Activated naive CD4-positive, alpha-beta T cell treated with Interleukin-2 at 50 U/mL for 16 hours (primary cell): ENCODE measurements around the gene CCNY.
"Not testable (repeated sequence)": the region's sequence is repeated elsewhere in the genome, so short reads cannot be mapped to it uniquely, and the experiment has no call there.

Source experiments
- DNase-seq: peaks from one replicate; pipeline ENCODE4 v3.0.0-alpha.2; 2020

Gene CCNY

GRCh38 chr10:35336084-35336831 is at the start of gene CCNY:
Gene CCNY, plus strand, starts transcription at chr10:35336509. Its CDS starts 545 bp downstream, at chr10:35337054.
- DNase-seq: peak; percentile 79

GRCh38 chr10:35289198-35289597 is 47.1 kb upstream of the CCNY start:
- no peak for DNase-seq

GRCh38 chr10:35294506-35294905 is 41.8 kb upstream of the CCNY start:
- no peak for DNase-seq

DNA sequence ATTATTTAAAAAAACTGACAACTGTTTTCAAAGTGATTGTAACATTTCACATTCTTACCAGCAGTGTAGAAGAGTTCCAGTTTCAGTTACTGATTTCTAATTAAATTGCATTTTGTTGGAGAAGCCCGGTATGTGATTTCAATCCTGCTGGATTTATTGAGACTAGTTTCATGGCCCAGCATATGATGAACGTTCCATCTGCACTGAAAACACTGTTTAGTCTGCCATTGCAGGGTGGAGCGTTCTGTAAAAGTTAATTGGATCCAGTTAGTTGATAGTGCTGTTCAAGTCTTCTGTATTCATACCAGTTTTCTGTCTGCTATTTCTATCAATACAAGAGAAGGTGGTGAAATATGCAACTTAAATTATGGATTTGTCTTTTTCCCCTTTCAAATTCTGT is 37.3 kb upstream of the CCNY start:
- no peak for DNase-seq

DNA sequence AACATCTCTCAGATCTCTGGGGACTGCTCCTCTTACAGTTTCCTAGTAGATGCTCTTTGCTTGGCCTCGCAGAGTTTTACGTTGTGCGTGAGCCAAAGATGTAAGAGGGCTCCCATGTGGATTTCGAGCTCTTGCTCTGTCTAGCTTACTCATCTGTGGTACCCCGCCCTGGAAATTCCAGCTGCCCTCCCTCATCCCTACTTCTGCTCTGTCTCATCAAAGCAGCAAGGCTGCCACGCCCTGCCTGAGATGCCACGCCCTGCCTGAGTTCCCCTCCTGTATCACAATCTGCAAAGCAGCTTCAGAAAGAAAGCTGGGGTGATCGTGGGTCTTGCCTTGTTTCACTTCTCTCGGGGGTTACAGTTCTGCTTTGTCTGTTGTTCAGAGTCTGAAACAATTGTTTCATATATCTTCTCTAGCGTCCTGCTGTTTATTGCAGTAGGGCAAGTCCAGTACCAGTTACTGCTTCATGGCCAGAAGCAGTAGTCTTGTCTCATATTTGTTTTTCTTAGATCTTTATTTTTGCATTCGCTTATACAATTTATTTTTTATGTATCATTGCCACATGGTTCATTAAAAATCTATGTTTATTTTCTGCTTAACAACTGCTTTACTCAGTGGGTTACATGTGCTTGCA is 36.1 kb upstream of the CCNY start:
- no peak for DNase-seq

DNA sequence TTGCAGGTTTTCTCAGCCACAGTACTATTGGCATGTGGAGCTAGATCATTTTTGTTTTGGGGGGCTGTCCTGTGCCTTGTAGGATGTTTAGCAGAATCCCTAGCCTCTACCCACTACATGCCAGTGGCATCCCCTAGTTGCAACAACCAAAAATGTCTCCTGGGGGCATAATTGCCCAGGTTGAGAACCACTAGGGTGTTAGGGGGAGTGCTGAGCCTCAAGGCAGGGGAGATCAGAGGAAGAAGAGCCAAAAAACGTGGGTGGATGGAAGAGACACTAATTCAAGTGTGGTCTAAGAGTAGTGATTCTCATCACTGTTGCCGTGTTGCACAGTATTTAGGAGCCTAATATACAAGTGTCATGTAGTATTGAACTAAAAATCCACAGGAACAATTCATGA is 31.7 kb upstream of the CCNY start:
- DNase-seq: no peak

DNA sequence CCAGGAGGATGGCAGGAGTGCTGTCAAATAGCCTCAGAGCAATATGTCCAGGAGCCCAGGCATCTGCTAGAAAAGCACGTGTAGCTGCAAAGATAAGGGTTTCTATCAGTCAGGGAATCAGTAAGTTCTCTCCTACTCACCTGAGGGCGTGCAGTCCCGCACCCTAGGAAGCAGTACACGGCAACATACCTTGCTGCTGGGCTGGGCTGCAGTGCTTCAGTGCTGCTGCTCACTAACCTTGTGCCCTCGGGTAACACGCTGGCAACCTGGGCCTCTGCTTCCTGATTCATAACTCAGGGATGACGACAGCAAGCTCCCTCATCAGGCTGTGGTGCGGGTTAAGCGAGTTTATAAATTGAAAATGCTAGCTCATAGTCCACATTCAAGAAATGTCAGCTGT is 29.5 kb upstream of the CCNY start:
- DNase-seq: no peak

DNA sequence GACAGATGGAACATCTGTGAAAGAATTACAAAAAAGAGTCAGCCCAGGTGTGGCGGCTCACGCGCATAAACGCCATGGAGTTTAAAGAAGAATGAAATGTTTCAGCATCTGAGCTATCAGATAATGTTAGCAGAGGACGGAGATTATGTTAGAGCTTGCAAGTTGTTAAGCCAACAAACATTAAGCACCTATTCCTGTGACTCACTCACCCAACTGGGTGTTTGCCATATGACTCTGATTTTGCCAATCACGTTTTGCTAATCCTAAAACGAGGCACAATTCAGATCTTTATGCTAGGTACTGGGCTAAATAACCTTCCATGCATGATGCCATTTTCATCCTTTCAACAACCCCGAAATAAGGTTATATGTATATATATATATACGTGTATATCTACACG is 29.0 kb upstream of the CCNY start:
- no peak for DNase-seq

- DNase-seq: no peak
Measured at GRCh38 chr10:35308809-35309208, 27.5 kb upstream of the CCNY start.

- not testable (repeated sequence) for DNase-seq
Measured at GRCh38 chr10:35314142-35314541, 22.2 kb upstream of the CCNY start.

DNA sequence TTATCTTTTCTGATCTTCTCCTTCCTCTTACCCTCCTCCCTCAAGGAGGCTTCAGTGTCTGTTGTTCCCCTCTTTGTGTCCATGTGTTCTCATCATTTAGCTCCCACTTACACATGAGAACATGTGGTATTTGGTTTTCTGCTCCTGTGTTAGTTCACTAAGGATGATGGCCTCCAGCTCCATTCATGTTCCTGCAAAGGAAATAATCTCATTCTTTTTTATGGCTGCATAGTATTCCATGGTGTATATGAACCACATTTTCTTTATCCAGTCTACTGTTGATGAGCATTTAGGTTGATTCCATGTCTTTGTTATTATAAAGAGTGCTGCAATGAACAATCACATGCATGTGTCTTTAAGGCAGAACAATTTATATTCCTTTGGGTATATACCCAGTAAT is 21.1 kb upstream of the CCNY start:
- DNase-seq: not testable (repeated sequence)

- no peak for DNase-seq
Measured at GRCh38 chr10:35316218-35316967, 19.9 kb upstream of the CCNY start.

- no peak for DNase-seq
Measured at GRCh38 chr10:35318551-35318950, 17.8 kb upstream of the CCNY start.

- no peak for DNase-seq
Measured at GRCh38 chr10:35320341-35320740, 16.0 kb upstream of the CCNY start.

GRCh38 chr10:35322636-35323035 is 13.7 kb upstream of the CCNY start:
- DNase-seq: no peak

- no peak for DNase-seq
Measured at GRCh38 chr10:35324196-35324595, 12.1 kb upstream of the CCNY start.

GRCh38 chr10:35326466-35327235 is 9.7 kb upstream of the CCNY start:
- no peak for DNase-seq

DNA sequence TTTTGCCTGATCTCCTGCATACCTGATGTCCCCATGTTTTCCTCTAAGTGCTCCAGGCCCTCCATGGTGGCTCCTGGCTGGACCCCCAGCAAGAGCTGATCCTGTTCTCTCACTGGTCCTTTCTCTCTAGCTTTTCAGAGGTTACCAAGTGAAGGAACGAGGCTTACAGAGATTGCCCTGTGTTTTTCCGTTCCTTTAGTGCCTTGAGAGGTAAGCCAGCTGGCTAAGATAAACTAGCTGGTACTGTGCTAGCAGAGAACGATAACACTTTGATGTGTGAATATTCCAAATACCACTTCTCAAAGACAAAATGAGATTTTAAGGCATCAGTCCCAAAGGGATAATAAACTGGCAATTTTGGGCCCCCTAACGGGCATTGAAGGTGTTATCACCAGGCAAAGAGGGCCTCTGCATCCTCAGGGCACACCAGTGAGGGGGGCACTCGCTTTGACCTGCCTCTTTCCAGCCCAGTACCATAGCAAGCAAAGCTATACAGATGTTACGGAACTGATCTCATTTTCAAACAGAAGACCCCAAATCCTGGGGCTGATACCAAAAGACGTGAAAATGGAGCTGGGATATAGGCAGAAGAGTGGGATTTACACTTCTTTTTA is 8.4 kb upstream of the CCNY start:
- DNase-seq: no peak

DNA sequence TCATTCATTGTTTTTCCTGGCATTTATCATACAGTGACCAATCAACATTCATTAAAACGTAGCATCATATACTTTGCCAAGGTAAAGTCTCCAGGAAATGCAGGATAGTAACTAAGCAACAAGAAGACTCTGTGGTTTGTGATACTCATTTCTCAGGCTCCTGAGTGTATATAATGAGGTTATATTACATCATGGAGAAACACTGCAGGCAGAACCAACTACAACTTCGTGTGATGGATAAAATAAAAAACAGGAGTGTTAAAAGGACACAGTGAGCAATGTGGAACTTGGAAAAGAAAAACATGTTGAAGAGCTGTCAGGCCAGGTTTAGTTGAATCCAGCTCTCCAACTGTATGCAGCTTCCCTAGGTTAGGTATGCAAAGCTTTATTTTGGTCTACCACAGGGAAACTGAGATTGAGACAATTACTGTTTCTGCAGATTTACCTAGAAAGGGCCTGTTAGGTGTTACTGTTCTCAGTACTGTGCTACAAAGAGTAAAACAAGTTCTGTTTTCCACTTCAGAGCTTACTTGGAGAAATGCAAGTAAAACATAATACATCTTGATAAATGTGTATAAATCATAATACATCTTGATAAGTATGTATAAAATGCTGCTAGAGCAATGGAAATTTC is 7.8 kb upstream of the CCNY start:
- no peak for DNase-seq

- DNase-seq: no peak
Measured at GRCh38 chr10:35329520-35329919, 6.8 kb upstream of the CCNY start.

- DNase-seq: no peak
Measured at GRCh38 chr10:35331894-35332640, 4.2 kb upstream of the CCNY start.

DNA sequence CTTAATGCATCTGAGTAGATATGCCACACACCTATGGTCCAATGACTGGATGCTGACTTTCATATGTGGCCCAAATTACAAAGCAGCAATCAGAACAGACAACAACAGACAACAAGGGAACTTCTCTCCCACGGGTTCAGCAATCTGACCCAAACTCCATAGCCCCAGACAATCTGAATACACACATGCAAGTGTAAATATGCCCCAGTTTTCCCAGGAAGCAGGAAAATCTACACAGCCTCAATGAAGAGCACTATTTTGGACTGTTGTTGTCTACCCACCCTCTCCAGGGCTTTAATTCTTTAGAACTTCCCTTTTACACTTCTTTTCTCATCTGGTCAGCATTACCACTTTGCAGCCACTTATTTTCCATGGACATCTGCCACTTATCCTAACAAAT is 2.0 kb upstream of the CCNY start:
- no peak for DNase-seq
